HG03066 (cell line): ENCODE data around the gene MARCKSL1.
"Not testable (repeated sequence)": the region's sequence is repeated elsewhere in the genome, so short reads cannot be mapped to it uniquely, and the experiment has no call there.

Source experiments
- ATAC-seq: cut with Tn5 transposase; IDR thresholded peaks from one replicate; pipeline ENCODE4 v1.9.1; 2021; ENCODE audit warnings: low read depth; ENCODE audit not compliant: unreplicated experiment

Gene MARCKSL1

GRCh38 chr1:32291708-32292538 is 44.1 kb downstream of the MARCKSL1 start, which contains the start of gene HDAC1:
HDAC1 (plus strand) TSS chr1:32292083; CDS start chr1:32292170, 87 bp downstream.
- ATAC-seq = peak; percentile 97

GRCh38 chr1:32291145-32291707 is 44.8 kb downstream of the MARCKSL1 start:
- no peak for ATAC-seq

GRCh38 chr1:32289256-32289655 is 46.8 kb downstream of the MARCKSL1 start:
- ATAC-seq = no peak

GRCh38 chr1:32286763-32287162 is 49.3 kb downstream of the MARCKSL1 start:
- no peak for ATAC-seq

GRCh38 chr1:32285658-32286057 is 50.4 kb downstream of the MARCKSL1 start:
- ATAC-seq = no peak

- not testable (repeated sequence) for ATAC-seq
These were observed 51.3 kb downstream of the MARCKSL1 start for GRCh38 chr1:32284777-32285176.
